Osteocyte (in vitro differentiated cells): ENCODE measurements around the gene SERPINB3. TPM values are rescaled to one million over a fixed set of nuclear protein-coding genes. Genes with fewer than 3 reads are reported as not detected.

Experiments used
- DNase-seq: peaks from one replicate; pipeline ENCODE4 v3.0.0; 2021; ENCODE audit warnings: mixed read lengths; ENCODE audit not compliant: unreplicated experiment; ENCODE audit errors: extremely low spot score
- H3K27ac Mint-ChIP-seq: one replicate; pipeline ENCODE4 v1.8.0; 2021; ENCODE audit warnings: mild to moderate bottlenecking, mixed read lengths; ENCODE audit not compliant: unreplicated experiment
- H3K27me3 Mint-ChIP-seq: one replicate; pipeline ENCODE4 v1.8.0; 2021; ENCODE audit warnings: mixed read lengths; ENCODE audit not compliant: unreplicated experiment
- H3K36me3 Mint-ChIP-seq: one replicate; pipeline ENCODE4 v1.8.0; 2021; ENCODE audit warnings: mixed read lengths; ENCODE audit not compliant: unreplicated experiment
- H3K4me1 Mint-ChIP-seq: one replicate; pipeline ENCODE4 v1.8.0; 2021; ENCODE audit warnings: mixed read lengths; ENCODE audit not compliant: unreplicated experiment
- H3K4me3 Mint-ChIP-seq: one replicate; pipeline ENCODE4 v1.8.0; 2021; ENCODE audit warnings: mild to moderate bottlenecking, moderate library complexity, mixed read lengths; ENCODE audit not compliant: unreplicated experiment
- H3K9me3 Mint-ChIP-seq: one replicate; pipeline ENCODE4 v1.8.0; 2021; ENCODE audit warnings: mixed read lengths; ENCODE audit not compliant: unreplicated experiment
- total RNA-seq: library from RNA; stranded (reverse); gene quantifications from 2 replicates; pipeline ENCODE4 v1.2.1, GENCODE V29; 2021
- TF ChIP-seq, protein P1 (sequence below): fragments of 200-600 bp; sonication (generic); IDR thresholded peaks from 2 replicates; pipeline ENCODE4 v1.5.0; 2021; ENCODE audit warnings: antibody characterized with exemption, mild to moderate bottlenecking, moderate library complexity

SERPINB3 gene
- total RNA-seq, 1 donor from 2014 or later: not detected

DNA sequence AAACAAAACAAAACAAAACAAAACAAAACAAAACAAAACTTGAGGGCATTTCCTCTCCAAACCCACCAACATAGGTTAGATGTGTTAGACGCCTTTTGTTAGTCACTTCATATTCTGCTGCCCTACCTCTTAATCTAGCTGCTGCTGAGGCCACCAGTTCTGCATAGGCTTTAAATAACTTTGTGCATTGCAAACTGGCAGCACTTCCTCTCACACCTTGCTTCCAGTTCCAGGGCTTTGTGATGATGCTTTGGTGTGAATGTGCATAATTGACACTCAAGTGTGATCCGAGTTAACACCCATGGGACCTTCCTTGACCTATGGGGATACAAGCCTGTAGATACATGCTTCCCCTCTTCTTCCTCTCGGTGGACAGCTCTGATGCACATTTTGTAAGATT is 38.8 kb upstream of the SERPINB3 start:
- no peaks in the 10 kb centered on the region for H3K36me3 Mint-ChIP-seq
- no peaks in the 10 kb centered on the region for H3K4me1 Mint-ChIP-seq
- no peak for DNase-seq
- TF ChIP-seq, protein P1, sequence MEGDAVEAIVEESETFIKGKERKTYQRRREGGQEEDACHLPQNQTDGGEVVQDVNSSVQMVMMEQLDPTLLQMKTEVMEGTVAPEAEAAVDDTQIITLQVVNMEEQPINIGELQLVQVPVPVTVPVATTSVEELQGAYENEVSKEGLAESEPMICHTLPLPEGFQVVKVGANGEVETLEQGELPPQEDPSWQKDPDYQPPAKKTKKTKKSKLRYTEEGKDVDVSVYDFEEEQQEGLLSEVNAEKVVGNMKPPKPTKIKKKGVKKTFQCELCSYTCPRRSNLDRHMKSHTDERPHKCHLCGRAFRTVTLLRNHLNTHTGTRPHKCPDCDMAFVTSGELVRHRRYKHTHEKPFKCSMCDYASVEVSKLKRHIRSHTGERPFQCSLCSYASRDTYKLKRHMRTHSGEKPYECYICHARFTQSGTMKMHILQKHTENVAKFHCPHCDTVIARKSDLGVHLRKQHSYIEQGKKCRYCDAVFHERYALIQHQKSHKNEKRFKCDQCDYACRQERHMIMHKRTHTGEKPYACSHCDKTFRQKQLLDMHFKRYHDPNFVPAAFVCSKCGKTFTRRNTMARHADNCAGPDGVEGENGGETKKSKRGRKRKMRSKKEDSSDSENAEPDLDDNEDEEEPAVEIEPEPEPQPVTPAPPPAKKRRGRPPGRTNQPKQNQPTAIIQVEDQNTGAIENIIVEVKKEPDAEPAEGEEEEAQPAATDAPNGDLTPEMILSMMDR: no peak
- peaks cover 2% of the 10 kb centered on the region for H3K27me3 Mint-ChIP-seq
- no peaks in the 10 kb centered on the region for H3K9me3 Mint-ChIP-seq
- no peak overlapping the region for H3K27ac Mint-ChIP-seq
- no peak overlapping the region for H3K4me3 Mint-ChIP-seq

DNA sequence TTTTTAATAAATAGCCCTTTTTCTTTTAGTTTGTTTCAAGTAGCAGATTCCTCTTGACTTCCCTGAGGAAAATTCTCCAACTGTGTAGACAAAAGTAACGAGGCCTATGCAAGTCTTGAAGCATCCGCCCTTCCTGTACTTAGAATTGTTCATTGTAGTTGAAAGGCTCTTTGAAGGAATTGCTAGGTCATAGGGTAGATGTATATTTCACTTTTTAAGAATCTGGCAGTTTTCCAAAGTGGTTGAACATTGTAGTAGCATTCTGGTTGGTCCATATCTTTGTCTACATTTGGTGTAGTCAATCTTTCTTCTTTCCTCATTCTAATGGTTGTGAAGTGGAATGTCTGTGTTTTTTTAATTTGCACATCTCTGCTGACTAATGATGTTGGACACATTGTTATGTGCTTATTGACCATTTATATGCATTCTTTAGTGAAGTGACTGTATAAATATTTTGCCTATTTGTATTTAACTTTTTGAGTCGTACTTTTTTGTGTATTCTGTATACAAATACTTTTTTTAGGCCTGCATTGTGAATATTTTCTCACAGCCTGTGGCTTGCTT is 35.5 kb upstream of the SERPINB3 start:
- Mint-ChIP-seq H3K9me3 (peaks cover 4% of the 10 kb centered on the region), H3K27me3 (no peaks in the 10 kb centered on the region), H3K36me3 (no peaks in the 10 kb centered on the region), H3K4me1 (no peaks in the 10 kb centered on the region), H3K4me3 (no peak overlapping the region), H3K27ac (no peak overlapping the region)
- DNase-seq: no peak
- TF ChIP-seq, protein P1: no peak

DNA sequence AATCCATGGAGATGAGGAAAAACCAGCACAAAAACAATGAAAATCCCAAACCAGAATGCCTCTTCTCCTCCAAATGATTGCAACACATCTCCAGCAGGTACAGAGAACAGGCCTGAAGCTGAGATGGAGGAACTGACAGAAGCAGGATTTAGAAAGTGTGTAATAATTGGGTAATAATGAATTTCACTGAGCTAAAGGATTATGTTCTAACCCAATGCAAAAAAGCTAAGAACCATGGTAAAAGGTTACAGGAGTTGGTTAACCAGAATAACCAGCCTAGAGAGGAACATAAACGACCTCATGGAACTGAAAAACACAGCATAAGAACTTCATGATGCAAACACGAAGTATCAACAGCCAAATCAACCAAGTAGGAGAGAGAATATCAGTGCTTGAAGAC is 27.4 kb upstream of the SERPINB3 start:
- no peak overlapping the region for H3K27ac Mint-ChIP-seq
- H3K9me3 Mint-ChIP-seq: peaks cover 13% of the 10 kb centered on the region

DNA sequence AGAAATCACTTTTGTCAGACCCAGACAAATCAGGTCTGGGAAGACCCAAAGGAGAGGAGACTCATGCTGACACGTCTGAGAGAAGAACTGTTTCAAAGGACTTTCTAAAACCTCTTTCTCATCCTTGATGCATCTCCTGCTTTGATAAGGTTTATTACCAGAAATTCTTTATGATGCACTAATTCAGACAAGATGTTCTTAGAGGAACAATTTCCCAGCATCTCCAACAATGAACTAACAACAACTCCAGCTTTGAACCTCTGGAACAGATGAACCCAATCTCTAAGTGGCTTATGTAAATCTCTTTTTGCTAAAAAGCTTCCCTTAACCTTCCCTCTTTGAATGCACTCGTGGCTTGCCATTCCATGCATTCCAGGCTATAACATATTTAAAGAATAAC is 25.2 kb upstream of the SERPINB3 start:
- peaks cover 9% of the 10 kb centered on the region for H3K4me1 Mint-ChIP-seq
- no peak overlapping the region for H3K4me3 Mint-ChIP-seq
- H3K27ac Mint-ChIP-seq: no peak overlapping the region
- H3K27me3 Mint-ChIP-seq: peaks cover 9% of the 10 kb centered on the region
- DNase-seq: no peak
- peaks cover 9% of the 10 kb centered on the region for H3K9me3 Mint-ChIP-seq
- TF ChIP-seq, protein P1: no peak
- no peaks in the 10 kb centered on the region for H3K36me3 Mint-ChIP-seq

More for the DNA sequence above, 27.4 kb upstream of the SERPINB3 start:
- Mint-ChIP-seq H3K4me3 (no peak overlapping the region), H3K4me1 (no peaks in the 10 kb centered on the region), H3K36me3 (no peaks in the 10 kb centered on the region), H3K27me3 (peaks cover 9% of the 10 kb centered on the region)
- DNase-seq: no peak
- TF ChIP-seq, protein P1: no peak

DNA sequence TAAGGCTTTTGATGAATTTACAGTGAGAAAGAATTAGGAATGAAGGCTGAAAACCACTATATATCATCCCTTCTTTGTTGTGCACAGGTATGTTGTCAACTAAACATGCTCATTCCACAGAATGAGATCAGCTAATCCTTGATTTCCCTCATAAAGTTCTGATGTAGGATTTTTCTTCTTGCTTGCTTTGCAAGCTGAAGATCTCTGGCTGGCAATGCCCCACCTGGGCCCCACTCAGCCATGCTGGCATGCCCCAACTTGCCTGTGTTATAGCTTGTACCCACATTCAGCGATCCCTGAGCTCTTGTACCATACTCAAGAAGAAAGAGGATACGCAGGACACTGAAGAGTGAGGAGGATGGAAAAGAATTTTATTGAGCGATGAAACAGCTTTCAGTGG is 23.0 kb upstream of the SERPINB3 start:
- no peaks in the 10 kb centered on the region for H3K36me3 Mint-ChIP-seq
- DNase-seq: no peak
- H3K9me3 Mint-ChIP-seq: no peaks in the 10 kb centered on the region
- peaks cover 9% of the 10 kb centered on the region for H3K4me1 Mint-ChIP-seq
- TF ChIP-seq, protein P1: no peak
- no peak overlapping the region for H3K27ac Mint-ChIP-seq
- no peak overlapping the region for H3K4me3 Mint-ChIP-seq
- peaks cover 3% of the 10 kb centered on the region for H3K27me3 Mint-ChIP-seq
